H1 (cell line): ENCODE measurements around the gene EIPR1. TPM values are rescaled to one million over a fixed set of nuclear protein-coding genes. Genes with fewer than 3 reads are reported as not detected.
A peak's percentile ranks its signal among the peaks of the same experiment; 100 is the strongest.

Source experiments
- CTCF ChIA-PET: fragments of 300-600 bp; sonication (Branson Sonifier 250); formaldehyde crosslinking; loops from one replicate; lab custom pipeline; 2021; ENCODE audit not compliant: partially characterized antibody; lab: Charles Lee
- POLR2A ChIA-PET: fragments of 300-600 bp; sonication (Branson Sonifier 250); formaldehyde crosslinking; loops from one replicate; lab custom pipeline; 2021; ENCODE audit warnings: inconsistent platforms; ENCODE audit not compliant: partially characterized antibody; lab: Charles Lee
- DNase-seq, 2 experiments: peaks; one replicate each; pipeline versions ENCODE4 v3.0.0 to v3.0.0-alpha.2; 2010 to 2022; ENCODE audit warnings: low spot score in 2 of 2, low read depth in 1 of 2, mixed read lengths in 1 of 2
- FAIRE-seq: peaks from 2 replicates; lab custom pipeline; 2011; peaks lifted over from hg19 to GRCh38; lab: Jason Lieb, UNC
- H2AFZ ChIP-seq: 2 replicates; pipeline ENCODE4 v1.8.1; 2012; ENCODE audit warnings: low read length, inconsistent platforms
- H2AK5ac ChIP-seq: 2 replicates; pipeline ENCODE4 v1.6.1; 2013; ENCODE audit warnings: low read depth, low read length
- H2BK120ac ChIP-seq: replicated peaks from 2 replicates; pipeline ENCODE3; 2013; ENCODE audit warnings: low read depth, low read length, inconsistent platforms
- H2BK12ac ChIP-seq: 2 replicates; pipeline ENCODE4 v1.6.1; 2013; ENCODE audit warnings: low read depth, low read length
- H2BK15ac ChIP-seq: 2 replicates; pipeline ENCODE4 v1.6.1; 2013; ENCODE audit warnings: low read length
- H2BK20ac ChIP-seq: 2 replicates; pipeline ENCODE4 v1.6.1; 2013; ENCODE audit warnings: low read length
- H2BK5ac ChIP-seq: 2 replicates; pipeline ENCODE4 v1.6.1; 2013; ENCODE audit warnings: low read depth, low read length
- H3K14ac ChIP-seq: 2 replicates; pipeline ENCODE4 v1.6.1; 2013; ENCODE audit warnings: inconsistent platforms; ENCODE audit not compliant: insufficient read length
- H3K18ac ChIP-seq: 2 replicates; pipeline ENCODE4 v1.6.1; 2013; ENCODE audit warnings: low read length; ENCODE audit errors: extremely low read depth
- H3K23ac ChIP-seq: 2 replicates; pipeline ENCODE4 v1.6.1; 2013; ENCODE audit warnings: inconsistent platforms; ENCODE audit not compliant: insufficient read length
- H3K23me2 ChIP-seq: 2 replicates; pipeline ENCODE4 v1.6.1; 2013; ENCODE audit warnings: low read depth, low read length
- H3K27ac ChIP-seq: 2 replicates; pipeline ENCODE4 v1.6.1; 2011; ENCODE audit warnings: low read depth, low read length, inconsistent platforms
- H3K27me3 ChIP-seq, 4 experiments: replicated peaks in 1 of 4; 1 replicate in 1 of 4; 2 replicates in 3 of 4; pipeline versions ENCODE4 v1.6.1 to v1.8.1; 2011 to 2013; ENCODE audit warnings: low read length in 3 of 4, mild to moderate bottlenecking in 3 of 4, inconsistent platforms in 2 of 4, mixed read lengths in 2 of 4, moderate library complexity in 1 of 4; ENCODE audit not compliant: control insufficient read depth in 3 of 4, insufficient read depth in 3 of 4; ENCODE audit errors: extremely low read depth in 1 of 4
- H3K36me3 ChIP-seq, 4 experiments: 2 replicates each; pipeline versions ENCODE4 v1.6.1 to v1.8.1; 2011 to 2013; ENCODE audit warnings: mild to moderate bottlenecking in 4 of 4, low read length in 3 of 4, moderate library complexity in 2 of 4, control low read depth in 1 of 4, inconsistent platforms in 1 of 4; ENCODE audit not compliant: insufficient read depth in 4 of 4, control insufficient read depth in 2 of 4
- H3K4ac ChIP-seq: replicated peaks from 2 replicates; pipeline ENCODE3; 2013; ENCODE audit warnings: low read length, low read depth, mixed read lengths, inconsistent platforms; ENCODE audit not compliant: insufficient read length
- H3K4me1 ChIP-seq, 4 experiments: replicated peaks in 1 of 4; 1 replicate in 1 of 4; 2 replicates in 3 of 4; pipeline versions ENCODE4 v1.6.1 to v1.8.1; 2011 to 2013; ENCODE audit warnings: low read length in 3 of 4, inconsistent platforms in 2 of 4, mixed read lengths in 1 of 4; ENCODE audit not compliant: insufficient read depth in 4 of 4, control insufficient read depth in 3 of 4
- H3K4me2 ChIP-seq, 2 experiments: 2 replicates each; pipeline versions ENCODE4 v1.6.1 to v1.8.1; 2011 to 2013; ENCODE audit warnings: low read depth in 2 of 2, low read length in 2 of 2, control low read depth in 1 of 2, inconsistent platforms in 1 of 2, mild to moderate bottlenecking in 1 of 2; ENCODE audit not compliant: insufficient read depth in 1 of 2
- H3K4me3 ChIP-seq, 4 experiments: fragments of 200-600, 300-600 bp in 1 of 4; sonication (generic), shearing (Covaris generic), sonication (Bioruptor Twin) in 1 of 4; 2 replicates each; pipeline versions ENCODE4 v1.5.1 to v1.8.1; 2011 to 2016; ENCODE audit warnings: low read length in 4 of 4, low read depth in 3 of 4, control low read depth in 2 of 4, inconsistent platforms in 2 of 4, mild to moderate bottlenecking in 2 of 4, mixed read lengths in 1 of 4, moderate library complexity in 1 of 4; ENCODE audit not compliant: insufficient read depth in 2 of 4; ENCODE audit errors: extremely low read depth in 1 of 4
- H3K56ac ChIP-seq: replicated peaks from 2 replicates; pipeline ENCODE3; 2013; ENCODE audit warnings: low read depth, mild to moderate bottlenecking, mixed read lengths, low read length, inconsistent platforms; ENCODE audit not compliant: insufficient read length
- H3K79me1 ChIP-seq: 2 replicates; pipeline ENCODE4 v1.6.1; 2013; ENCODE audit warnings: low read depth, low read length, control low read depth
- H3K79me2 ChIP-seq, 2 experiments: 2 replicates each; pipeline versions ENCODE4 v1.6.1 to v1.8.1; 2012 to 2013; ENCODE audit warnings: low read length in 2 of 2, mild to moderate bottlenecking in 2 of 2, inconsistent platforms in 1 of 2; ENCODE audit not compliant: insufficient read depth in 2 of 2, control insufficient read depth in 1 of 2
- H3K9ac ChIP-seq, 4 experiments: replicated peaks in 1 of 4; 1 replicate in 1 of 4; 2 replicates in 3 of 4; pipeline versions ENCODE4 v1.6.1 to v1.8.1; 2011 to 2013; ENCODE audit warnings: low read depth in 3 of 4, low read length in 3 of 4, control low read depth in 2 of 4, mild to moderate bottlenecking in 2 of 4, moderate library complexity in 2 of 4, inconsistent platforms in 1 of 4; ENCODE audit errors: extremely low read depth in 1 of 4
- H3K9me3 ChIP-seq, 2 experiments: 2 replicates each; pipeline versions ENCODE4 v1.6.1 to v1.8.1; 2012 to 2013; ENCODE audit warnings: mild to moderate bottlenecking in 2 of 2, moderate library complexity in 2 of 2, control low read depth in 1 of 2, inconsistent platforms in 1 of 2, low read depth in 1 of 2, low read length in 1 of 2, mixed read lengths in 1 of 2; ENCODE audit not compliant: insufficient read depth in 2 of 2
- H4K20me1 ChIP-seq, 2 experiments: replicated peaks in 1 of 2; 2 replicates each; pipeline versions ENCODE3 to v1.8.1; 2011 to 2013; ENCODE audit warnings: inconsistent platforms in 2 of 2, low read length in 2 of 2, mild to moderate bottlenecking in 1 of 2; ENCODE audit not compliant: insufficient read depth in 2 of 2, control insufficient read depth in 1 of 2
- H4K5ac ChIP-seq: 2 replicates; pipeline ENCODE4 v1.6.1; 2013; ENCODE audit warnings: low read length, low read depth, mixed read lengths, inconsistent platforms; ENCODE audit not compliant: insufficient read length
- H4K8ac ChIP-seq: 2 replicates; pipeline ENCODE4 v1.8.0; 2013; ENCODE audit warnings: mild to moderate bottlenecking, moderate library complexity, low read length, inconsistent platforms; ENCODE audit not compliant: insufficient read depth; ENCODE audit errors: extremely low read depth
- H4K91ac ChIP-seq: replicated peaks from 2 replicates; pipeline ENCODE3; 2013; ENCODE audit warnings: low read length, mixed read lengths, inconsistent platforms; ENCODE audit not compliant: insufficient read length
- BRCA1 ChIP-seq: IDR thresholded peaks from 2 replicates; pipeline ENCODE4 v1.6.1; 2012; ENCODE audit warnings: low read depth, low read length, improper control_type of control experiment
- CEBPB ChIP-seq: IDR thresholded peaks from 2 replicates; pipeline ENCODE4 v1.6.1; 2012; ENCODE audit warnings: low read depth, low read length
- CTBP2 ChIP-seq: IDR thresholded peaks from 2 replicates; pipeline ENCODE4 v1.7.0; 2011; ENCODE audit warnings: borderline replicate concordance, mild to moderate bottlenecking, moderate library complexity, mixed read lengths, low read length; ENCODE audit not compliant: insufficient read depth, insufficient read length
- EZH2 ChIP-seq: fragments of 200-600 bp; sonication (generic); IDR thresholded peaks from 2 replicates; pipeline ENCODE4 v1.7.1; 2012; ENCODE audit warnings: low read depth, mild to moderate bottlenecking, moderate library complexity, low read length, inconsistent platforms; ENCODE audit not compliant: severe bottlenecking
- FOSL1 ChIP-seq: IDR thresholded peaks from 2 replicates; pipeline ENCODE4 v1.6.1; 2011; ENCODE audit warnings: mild to moderate bottlenecking, low read depth, low read length, moderate library complexity; ENCODE audit not compliant: insufficient read depth
- HDAC6 ChIP-seq: IDR thresholded peaks from one replicate; pipeline ENCODE4 v1.7.1; 2012; ENCODE audit warnings: low read depth, mild to moderate bottlenecking, inconsistent platforms, low read length, moderate library complexity
- JUND ChIP-seq: IDR thresholded peaks from 2 replicates; pipeline ENCODE4 v1.6.1; 2011; ENCODE audit warnings: mild to moderate bottlenecking, improper control_type of control experiment, low read length
- POLR2AphosphoS5 ChIP-seq: IDR thresholded peaks from 2 replicates; pipeline ENCODE4 v1.6.1; 2011; ENCODE audit warnings: low read depth, low read length
- RFX5 ChIP-seq: IDR thresholded peaks from 2 replicates; pipeline ENCODE4 v1.6.1; 2011; ENCODE audit warnings: low read depth, low read length, improper control_type of control experiment, borderline replicate concordance
- SUZ12 ChIP-seq: fragments of 200-600 bp; sonication (generic); IDR thresholded peaks from 2 replicates; pipeline ENCODE4 v1.6.1; 2012; ENCODE audit warnings: mild to moderate bottlenecking, inconsistent platforms, low read length, moderate library complexity, mixed read lengths
- TBP ChIP-seq: IDR thresholded peaks from 2 replicates; pipeline ENCODE4 v1.6.1; 2011; ENCODE audit warnings: low read depth, low read length, improper control_type of control experiment
- WGBS, 2 experiments: shearing (Covaris generic) in 1 of 2; methylation state at CpG; one replicate each; pipeline versions ENCODE4 v1.1.6 to v1.1.7; 2013 to 2015; ENCODE audit warnings: low lambda C conversion rate in 2 of 2, mixed read lengths in 2 of 2, inconsistent platforms in 1 of 2, low coverage in 1 of 2, missing lambda C conversion rate in 1 of 2; ENCODE audit not compliant: insufficient replicate concordance in 2 of 2, insufficient coverage in 1 of 2, insufficient read length in 1 of 2; ENCODE audit errors: extremely low coverage in 1 of 2, missing lambda C conversion rate in 1 of 2; 5-methylcytosine and 5-hydroxymethylcytosine counted together
- polyA plus RNA-seq, 7 experiments: library from polyadenylated mRNA; depleted of rRNA in 3 of 7; stranded (reverse) in 5 of 7; unstranded in 2 of 7; fragments of >200 nt in 5 of 7; fragments of 200-250 nt in 2 of 7; gene quantifications; 1 replicate in 5 of 7; 2 replicates in 1 of 7; 4 replicates in 1 of 7; pipeline versions ENCODE4 v1.2.1 to v1.2.3, GENCODE V29; 2011 to 2013; ENCODE audit warnings: missing spikeins in 2 of 7, mixed read lengths in 2 of 7
- total RNA-seq: library from RNA; stranded (reverse); fragmentation: NEBNext Ultra II Directional; extraction: Animal tissue kit (Norgen Biotek cat#: 25700); gene quantifications from 2 replicates; pipeline ENCODE4 v1.2.1, GENCODE V29; 2021
- TF ChIP-seq, protein P1 (sequence below): IDR thresholded peaks from 2 replicates; pipeline ENCODE4 v1.6.1; 2012; ENCODE audit warnings: inconsistent platforms

The EIPR1 gene
- total and polyA plus RNA-seq, 2 of the 8 experiments (the other 6 are each of a cell fraction or from before 2014, with no cell fraction given) = 26.3 to 56.4 TPM

DNA sequence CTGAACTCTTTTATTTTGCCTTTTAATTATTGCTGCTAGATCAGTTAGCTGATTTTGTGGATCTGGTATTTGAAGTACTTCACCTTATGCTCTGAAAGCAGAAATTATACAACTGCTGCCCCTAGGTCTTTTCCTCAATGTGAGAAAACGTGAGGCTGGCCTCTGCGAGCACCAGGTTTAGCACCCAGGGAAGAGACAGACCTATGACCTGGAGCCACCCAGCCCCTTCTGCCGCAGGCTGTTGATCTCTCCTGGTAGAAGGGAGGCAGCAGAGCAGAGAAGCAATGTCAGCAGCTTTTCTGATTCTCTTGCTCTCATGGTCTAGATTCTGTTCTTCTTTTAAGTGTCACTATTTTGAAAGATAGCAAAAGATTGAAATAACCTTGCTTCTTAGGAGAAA lies 21.8 kb upstream of the EIPR1 start:
- POLR2A ChIA-PET = interaction anchor here (0.9 to 1.2 kb wide), 3 partner anchors 10 to 22 kb away, joined by 3 read pairs; partner anchors contain the start of gene EIPR1
- 53% methylated on average over 3 of the region's 3 CpGs; no CpG with 5 or more reads in 1 of the 2 experiments for WGBS, 2 experiments

More for the DNA sequence above, 21.8 kb upstream of the EIPR1 start:
- Histone ChIP-seq H3K18ac (no peak overlapping the region), H2AK5ac (no peak overlapping the region), H4K5ac (no peak overlapping the region), H4K8ac (no peak overlapping the region), H3K4me3 (no peak overlapping the region; a peak in 1 of 8 replicates), H2BK20ac (no peak overlapping the region), H3K27me3 (no peaks in the 10 kb centered on the region), H4K20me1 (peaks cover 0 to 3% of the 10 kb centered on the region in 2 experiments), H2BK120ac (no peak overlapping the region), H3K23ac (no peak overlapping the region), H3K23me2 (no peaks in the 10 kb centered on the region), H3K14ac (no peak overlapping the region), H3K36me3 (peaks cover 2 to 14% (median 2%) of the 10 kb centered on the region in 4 experiments; a peak in 5 of 8 replicates), H4K91ac (no peak overlapping the region), H2BK5ac (no peak overlapping the region), H3K79me1 (peaks cover 10% of the 10 kb centered on the region; the same call in 1 of the 2 replicates), H3K9me3 (peaks cover 2 to 9% of the 10 kb centered on the region in 2 experiments; a peak in 2 of 4 replicates), H2BK12ac (no peak overlapping the region), H3K4ac (no peak overlapping the region), H3K56ac (no peak overlapping the region), H3K4me2 (peak overlapping the region; percentile 25 to 37; a peak in 2 of 4 replicates), H3K79me2 (peaks cover 0 to 8% of the 10 kb centered on the region in 2 experiments; a peak in 1 of 4 replicates), H2BK15ac (no peak overlapping the region), H3K4me1 (peaks cover 0 to 12% (median 8%) of the 10 kb centered on the region in 4 experiments; a peak in 6 of 7 replicates), H3K27ac (no peak overlapping the region), H3K9ac (no peak overlapping the region; a peak in 1 of 7 replicates), H2AFZ (no peak overlapping the region)
- CTCF ChIA-PET = interaction anchor here (0.6 to 3.2 kb wide), 6 partner anchors 13 to 1618 kb away, joined by 3 to 13 read pairs (median 4); no protein-coding TSS in a partner anchor
- FAIRE-seq (no peak), DNase-seq (no peak)
- TF ChIP-seq SUZ12 (no peak), EZH2 (no peak), RFX5 (no peak), POLR2AphosphoS5 (no peak), CEBPB (no peak), HDAC6 (no peak), FOSL1 (no peak), JUND (no peak), CTBP2 (no peak), TBP (no peak), BRCA1 (no peak)
- TF ChIP-seq, protein P1, sequence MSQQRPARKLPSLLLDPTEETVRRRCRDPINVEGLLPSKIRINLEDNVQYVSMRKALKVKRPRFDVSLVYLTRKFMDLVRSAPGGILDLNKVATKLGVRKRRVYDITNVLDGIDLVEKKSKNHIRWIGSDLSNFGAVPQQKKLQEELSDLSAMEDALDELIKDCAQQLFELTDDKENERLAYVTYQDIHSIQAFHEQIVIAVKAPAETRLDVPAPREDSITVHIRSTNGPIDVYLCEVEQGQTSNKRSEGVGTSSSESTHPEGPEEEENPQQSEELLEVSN = no peak
